GM12875 (cell line): ENCODE results near the gene ABLIM2.

ENCODE experiments used
- H3K4me3 ChIP-seq: one replicate; pipeline ENCODE4 v1.5.1; 2011; ENCODE audit warnings: low read depth, low read length, control low read depth
- TF ChIP-seq, protein P1 (sequence below): IDR thresholded peaks from 2 replicates; pipeline ENCODE4 v1.5.1; 2011; ENCODE audit warnings: low read depth, mild to moderate bottlenecking, control low read depth, inconsistent platforms, low read length, moderate library complexity, borderline replicate concordance; ENCODE audit not compliant: insufficient read depth

ABLIM2 gene

DNA sequence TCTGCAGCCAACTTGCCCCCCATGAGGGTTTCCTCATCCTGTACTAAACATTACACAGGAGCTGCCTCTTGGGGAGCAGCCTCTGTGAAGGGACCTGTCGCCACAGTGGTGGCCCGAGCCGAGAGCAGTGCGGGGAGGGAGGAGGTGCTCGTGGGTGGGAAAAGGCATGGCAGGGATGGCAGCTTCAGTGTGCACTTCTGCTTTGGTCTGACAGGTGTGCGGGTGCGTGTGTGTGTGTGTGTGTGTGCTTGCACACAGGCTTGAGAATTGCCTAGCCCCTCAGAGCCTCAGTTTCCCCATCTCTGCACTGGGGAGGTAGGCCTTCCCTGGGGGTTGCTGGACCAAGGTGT is 44.4 kb upstream of the ABLIM2 start:
- no peak overlapping the region for H3K4me3 ChIP-seq
- TF ChIP-seq, protein P1, sequence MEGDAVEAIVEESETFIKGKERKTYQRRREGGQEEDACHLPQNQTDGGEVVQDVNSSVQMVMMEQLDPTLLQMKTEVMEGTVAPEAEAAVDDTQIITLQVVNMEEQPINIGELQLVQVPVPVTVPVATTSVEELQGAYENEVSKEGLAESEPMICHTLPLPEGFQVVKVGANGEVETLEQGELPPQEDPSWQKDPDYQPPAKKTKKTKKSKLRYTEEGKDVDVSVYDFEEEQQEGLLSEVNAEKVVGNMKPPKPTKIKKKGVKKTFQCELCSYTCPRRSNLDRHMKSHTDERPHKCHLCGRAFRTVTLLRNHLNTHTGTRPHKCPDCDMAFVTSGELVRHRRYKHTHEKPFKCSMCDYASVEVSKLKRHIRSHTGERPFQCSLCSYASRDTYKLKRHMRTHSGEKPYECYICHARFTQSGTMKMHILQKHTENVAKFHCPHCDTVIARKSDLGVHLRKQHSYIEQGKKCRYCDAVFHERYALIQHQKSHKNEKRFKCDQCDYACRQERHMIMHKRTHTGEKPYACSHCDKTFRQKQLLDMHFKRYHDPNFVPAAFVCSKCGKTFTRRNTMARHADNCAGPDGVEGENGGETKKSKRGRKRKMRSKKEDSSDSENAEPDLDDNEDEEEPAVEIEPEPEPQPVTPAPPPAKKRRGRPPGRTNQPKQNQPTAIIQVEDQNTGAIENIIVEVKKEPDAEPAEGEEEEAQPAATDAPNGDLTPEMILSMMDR: no peak

- peak overlapping the region; percentile 62 for H3K4me3 ChIP-seq
- TF ChIP-seq, protein P1: no peak
These were observed 43.8 kb upstream of the ABLIM2 start for GRCh38 chr4:8202108-8203051.

- TF ChIP-seq, protein P1: no peak
- H3K4me3 ChIP-seq: peak overlapping the region; percentile 62
These were observed 42.7 kb upstream of the ABLIM2 start for GRCh38 chr4:8201321-8201781.

- TF ChIP-seq, protein P1: no peak
- peak overlapping the region; percentile 62 for H3K4me3 ChIP-seq
These were observed 41.8 kb upstream of the ABLIM2 start for GRCh38 chr4:8200302-8200975.

GRCh38 chr4:8199594-8200301 is 41.1 kb upstream of the ABLIM2 start:
- H3K4me3 ChIP-seq: peak overlapping the region; percentile 62
- TF ChIP-seq, protein P1: no peak

- H3K4me3 ChIP-seq: peak within 1 kb of the TSS; percentile 62
- TF ChIP-seq, protein P1: no peak
These were observed 40.4 kb upstream of the ABLIM2 start, which contains the start of gene SH3TC1 for GRCh38 chr4:8198906-8199593. TSS of gene SH3TC1 (plus strand) at chr4:8199290. CDS start at chr4:8205195, 5,905 bp downstream.
